H9 (cell line): ENCODE data around the gene DHRS7B. TPM values are rescaled to one million over a fixed set of nuclear protein-coding genes. Genes with fewer than 3 reads are reported as not detected.
A peak's percentile ranks its signal among the peaks of the same experiment; 100 is the strongest.

ENCODE experiments used
- DNase-seq: peaks from one replicate; pipeline ENCODE4 v3.0.0-alpha.2; 2017
- H2AFZ ChIP-seq: one replicate; pipeline ENCODE4 v1.6.1; 2013; ENCODE audit warnings: mild to moderate bottlenecking, low read length, control low read depth, moderate library complexity
- H2AK5ac ChIP-seq: 2 replicates; pipeline ENCODE4 v1.6.1; 2013; ENCODE audit warnings: low read length, control low read depth, mixed read lengths; ENCODE audit not compliant: insufficient read length
- H2BK120ac ChIP-seq: one replicate; pipeline ENCODE4 v1.6.1; 2013; ENCODE audit warnings: low read depth, mild to moderate bottlenecking, low read length, control low read depth, inconsistent platforms; ENCODE audit not compliant: poor library complexity, severe bottlenecking
- H2BK12ac ChIP-seq: 2 replicates; pipeline ENCODE4 v1.6.1; 2013; ENCODE audit warnings: low read length, control low read depth, mixed read lengths, low read depth; ENCODE audit not compliant: insufficient read length
- H2BK15ac ChIP-seq: 2 replicates; pipeline ENCODE4 v1.6.1; 2013; ENCODE audit warnings: low read depth, low read length, control low read depth
- H2BK20ac ChIP-seq: one replicate; pipeline ENCODE4 v1.6.1; 2013; ENCODE audit warnings: low read depth, mild to moderate bottlenecking, low read length, control low read depth, inconsistent platforms; ENCODE audit not compliant: poor library complexity, severe bottlenecking
- H2BK5ac ChIP-seq: 2 replicates; pipeline ENCODE4 v1.6.1; 2013; ENCODE audit warnings: low read length, control low read depth, mixed read lengths; ENCODE audit not compliant: insufficient read length
- H3K14ac ChIP-seq: 2 replicates; pipeline ENCODE4 v1.6.1; 2013; ENCODE audit warnings: low read length, control low read depth; ENCODE audit not compliant: insufficient read depth
- H3K18ac ChIP-seq: 2 replicates; pipeline ENCODE4 v1.6.1; 2013; ENCODE audit warnings: low read depth, mild to moderate bottlenecking, mixed read lengths, low read length, control low read depth; ENCODE audit not compliant: insufficient read length
- H3K23ac ChIP-seq: 2 replicates; pipeline ENCODE4 v1.6.1; 2013; ENCODE audit warnings: low read length, control low read depth, mixed read lengths, low read depth; ENCODE audit not compliant: insufficient read length
- H3K23me2 ChIP-seq: 2 replicates; pipeline ENCODE4 v1.6.1; 2013; ENCODE audit warnings: low read depth, mild to moderate bottlenecking, mixed read lengths, low read length, control low read depth; ENCODE audit not compliant: insufficient read length, poor library complexity, severe bottlenecking
- H3K27ac ChIP-seq: 2 replicates; pipeline ENCODE4 v1.5.1; 2013; ENCODE audit warnings: low read length, control low read depth, mixed read lengths, low read depth; ENCODE audit not compliant: insufficient read length
- H3K27me3 ChIP-seq: 2 replicates; pipeline ENCODE4 v1.6.1; 2013; ENCODE audit warnings: low read length, control low read depth, inconsistent platforms; ENCODE audit not compliant: insufficient read depth
- H3K4ac ChIP-seq: 2 replicates; pipeline ENCODE4 v1.6.1; 2013; ENCODE audit warnings: low read depth, mild to moderate bottlenecking, control low read depth, inconsistent platforms, low read length, moderate library complexity
- H3K4me1 ChIP-seq: 2 replicates; pipeline ENCODE4 v1.6.1; 2013; ENCODE audit warnings: low read length, control low read depth, inconsistent platforms; ENCODE audit not compliant: insufficient read depth
- H3K4me2 ChIP-seq: 2 replicates; pipeline ENCODE4 v1.6.1; 2013; ENCODE audit warnings: low read length, control low read depth, mixed read lengths; ENCODE audit not compliant: insufficient read length, insufficient read depth
- H3K56ac ChIP-seq: 2 replicates; pipeline ENCODE4 v1.6.1; 2013; ENCODE audit warnings: low read depth, mild to moderate bottlenecking, mixed read lengths, low read length, control low read depth; ENCODE audit not compliant: insufficient read length
- H3K79me1 ChIP-seq: 2 replicates; pipeline ENCODE4 v1.6.1; 2013; ENCODE audit warnings: low read depth, mild to moderate bottlenecking, moderate library complexity, low read length, control low read depth, inconsistent platforms; ENCODE audit not compliant: insufficient read depth, poor library complexity, severe bottlenecking
- H3K79me2 ChIP-seq: 2 replicates; pipeline ENCODE4 v1.6.1; 2013; ENCODE audit warnings: low read length, control low read depth, inconsistent platforms; ENCODE audit not compliant: insufficient read depth
- H3K9ac ChIP-seq: 2 replicates; pipeline ENCODE4 v1.6.1; 2013; ENCODE audit warnings: low read length, control low read depth, mixed read lengths; ENCODE audit not compliant: insufficient read length; ENCODE audit errors: extremely low read depth
- H3K9me3 ChIP-seq: one replicate; pipeline ENCODE4 v1.6.1; 2013; ENCODE audit warnings: low read depth, low read length, inconsistent platforms; ENCODE audit not compliant: control insufficient read depth
- H3T11ph ChIP-seq: one replicate; pipeline ENCODE4 v1.6.1; 2013; ENCODE audit warnings: mild to moderate bottlenecking, low read length, control low read depth, inconsistent platforms
- H4K20me1 ChIP-seq: one replicate; pipeline ENCODE4 v1.6.1; 2013; ENCODE audit not compliant: control insufficient read depth, insufficient read length, insufficient read depth
- H4K5ac ChIP-seq: 2 replicates; pipeline ENCODE4 v1.6.1; 2013; ENCODE audit warnings: low read depth, mild to moderate bottlenecking, mixed read lengths, low read length, control low read depth; ENCODE audit not compliant: insufficient read length
- H4K8ac ChIP-seq: replicated peaks from 2 replicates; pipeline ENCODE4 v1.6.1; 2013; ENCODE audit warnings: low read length, control low read depth, mixed read lengths, low read depth; ENCODE audit not compliant: insufficient read length
- H4K91ac ChIP-seq: 2 replicates; pipeline ENCODE4 v1.6.1; 2013; ENCODE audit warnings: low read depth, mild to moderate bottlenecking, moderate library complexity, mixed read lengths, low read length, control low read depth; ENCODE audit not compliant: insufficient read length
- H3K27ac Mint-ChIP-seq, 3 experiments: 2 replicates in 2 of 3; 3 replicates in 1 of 3; pipeline ENCODE4 v1.8.0; 2020 to 2021; ENCODE audit warnings: mixed read lengths in 3 of 3, mild to moderate bottlenecking in 1 of 3, moderate library complexity in 1 of 3
- H3K27me3 Mint-ChIP-seq: 2 replicates; pipeline ENCODE4 v1.8.0; 2021; ENCODE audit warnings: low read depth, mild to moderate bottlenecking, moderate library complexity, mixed read lengths
- H3K36me3 Mint-ChIP-seq, 3 experiments: 2 replicates in 2 of 3; 3 replicates in 1 of 3; pipeline ENCODE4 v1.8.0; 2020 to 2021; ENCODE audit warnings: low read depth in 3 of 3, mixed read lengths in 3 of 3; ENCODE audit not compliant: insufficient read depth in 1 of 3
- H3K4me1 Mint-ChIP-seq, 2 experiments: 2 replicates each; pipeline ENCODE4 v1.8.0; 2020; ENCODE audit warnings: mixed read lengths in 2 of 2
- H3K4me3 Mint-ChIP-seq, 2 experiments: 2 replicates in 1 of 2; 3 replicates in 1 of 2; pipeline ENCODE4 v1.8.0; 2020 to 2021; ENCODE audit warnings: mild to moderate bottlenecking in 2 of 2, mixed read lengths in 2 of 2, moderate library complexity in 1 of 2
- H3K9me3 Mint-ChIP-seq, 2 experiments: 2 replicates in 1 of 2; 3 replicates in 1 of 2; pipeline ENCODE4 v1.8.0; 2020; ENCODE audit warnings: mild to moderate bottlenecking in 2 of 2, mixed read lengths in 2 of 2, moderate library complexity in 1 of 2
- CTCF ChIP-seq: fragments of 200-600 bp; sonication (generic); conservative IDR thresholded peaks from 3 replicates; pipeline ENCODE4 v1.8.0; 2021; ENCODE audit warnings: antibody characterized with exemption, mild to moderate bottlenecking
- WGBS: extraction: QIAGEN DNeasy Blood & Tissue Kit; methylation state at CpG from one replicate; pipeline ENCODE4 v1.1.7; 2013; ENCODE audit warnings: missing lambda C conversion rate, low lambda C conversion rate, mixed read lengths; ENCODE audit not compliant: insufficient read length; ENCODE audit errors: extremely low coverage; 5-methylcytosine and 5-hydroxymethylcytosine counted together
- total RNA-seq: library from RNA; stranded (reverse); gene quantifications from 2 replicates; pipeline ENCODE4 v1.2.1, GENCODE V29; 2021

Gene DHRS7B
- total RNA-seq, 1 experiment from 2014 or later, result 20.3 TPM

- no peak overlapping the region for H3K56ac ChIP-seq
- H2BK20ac ChIP-seq, result no peak overlapping the region
- H3K79me2 ChIP-seq, result no peaks in the 10 kb centered on the region
- H2AK5ac ChIP-seq, result no peak overlapping the region
- Mint-ChIP-seq H3K9me3 (no peaks in the 10 kb centered on the region), H3K27me3 (no peaks in the 10 kb centered on the region), H3K27ac (peak overlapping the region in 2 of 3 experiments; percentile 77 to 93; a peak in 2 of 7 replicates), H3K4me3 (no peak overlapping the region), H3K36me3 (peaks cover 0 to 20% (median 9%) of the 10 kb centered on the region in 3 experiments; a peak in 5 of 7 replicates), H3K4me1 (no peaks in the 10 kb centered on the region)
- no peak overlapping the region for H3T11ph ChIP-seq
- H3K9ac ChIP-seq, result no peak overlapping the region
- no peaks in the 10 kb centered on the region for H3K79me1 ChIP-seq
- H3K4me1 ChIP-seq, result no peaks in the 10 kb centered on the region
- H3K27me3 ChIP-seq, result no peaks in the 10 kb centered on the region
- H3K23ac ChIP-seq, result no peak overlapping the region
- H3K18ac ChIP-seq, result no peak overlapping the region
- H2BK12ac ChIP-seq, result no peak overlapping the region
- H2AFZ ChIP-seq, result no peak overlapping the region
- H3K9me3 ChIP-seq, result no peaks in the 10 kb centered on the region
- H4K20me1 ChIP-seq, result no peaks in the 10 kb centered on the region
- no peak overlapping the region for H3K14ac ChIP-seq
- no peaks in the 10 kb centered on the region for H3K23me2 ChIP-seq
- no peak overlapping the region for H2BK5ac ChIP-seq
- no peak for TF ChIP-seq CTCF
- no peak overlapping the region for H2BK120ac ChIP-seq
- no peak overlapping the region for H4K91ac ChIP-seq
- H3K4me2 ChIP-seq, result no peak overlapping the region
- no peak overlapping the region for H2BK15ac ChIP-seq
- no CpG with 5 or more reads among the region's 8 CpGs for WGBS
- H4K5ac ChIP-seq, result no peak overlapping the region
- no peak overlapping the region for H3K4ac ChIP-seq
- peak; percentile 27 for DNase-seq
- no peak overlapping the region for H3K27ac ChIP-seq
- H4K8ac ChIP-seq, result no peak overlapping the region
Measured at GRCh38 chr17:21177401-21177800, 50.6 kb downstream of the DHRS7B start.
